Type B pancreatic cell (in vitro differentiated cells): ENCODE data around the gene SSU72. TPM values are rescaled to one million over a fixed set of nuclear protein-coding genes. Genes with fewer than 3 reads are reported as not detected.
"Not testable (repeated sequence)": the region's sequence is repeated elsewhere in the genome, so short reads cannot be mapped to it uniquely, and the experiment has no call there.

Source experiments
- DNase-seq: peaks from one replicate; pipeline ENCODE4 v3.0.0; 2021; ENCODE audit warnings: mixed read lengths; ENCODE audit not compliant: unreplicated experiment; ENCODE audit errors: extremely low spot score
- H3K27ac Mint-ChIP-seq: 2 replicates; pipeline ENCODE4 v1.8.0; 2021; ENCODE audit warnings: mild to moderate bottlenecking, mixed read lengths
- H3K27me3 Mint-ChIP-seq: 2 replicates; pipeline ENCODE4 v1.8.0; 2021; ENCODE audit warnings: mixed read lengths
- H3K36me3 Mint-ChIP-seq: 2 replicates; pipeline ENCODE4 v1.8.0; 2021; ENCODE audit warnings: mixed read lengths
- H3K4me1 Mint-ChIP-seq: one replicate; pipeline ENCODE4 v1.8.0; 2021; ENCODE audit warnings: mixed read lengths; ENCODE audit not compliant: unreplicated experiment
- H3K4me3 Mint-ChIP-seq: 2 replicates; pipeline ENCODE4 v1.8.0; 2021; ENCODE audit warnings: mild to moderate bottlenecking, mixed read lengths
- H3K9me3 Mint-ChIP-seq: 2 replicates; pipeline ENCODE4 v1.8.0; 2021; ENCODE audit warnings: mixed read lengths
- CTCF ChIP-seq: fragments of 200-600 bp; sonication (generic); conservative IDR thresholded peaks from 2 replicates; pipeline ENCODE4 v1.5.0; 2021; ENCODE audit warnings: antibody characterized with exemption, mild to moderate bottlenecking
- total RNA-seq: library from RNA; stranded (reverse); gene quantifications from 2 replicates; pipeline ENCODE4 v1.2.1, GENCODE V29; 2021; ENCODE audit warnings: low replicate concordance

SSU72 gene
- total RNA-seq, 1 donor from 2014 or later = 117 TPM

- Mint-ChIP-seq H3K27me3 (no peaks in the 10 kb centered on the region), H3K4me3 (no peak overlapping the region), H3K36me3 (peaks cover 13% of the 10 kb centered on the region), H3K9me3 (peaks cover 5% of the 10 kb centered on the region), H3K27ac (no peak overlapping the region), H3K4me1 (no peaks in the 10 kb centered on the region)
- TF ChIP-seq CTCF = no peak
- DNase-seq = no peak
These were observed 46.1 kb downstream of the SSU72 start for GRCh38 chr1:1528301-1529267.

- Mint-ChIP-seq H3K27ac (no peak overlapping the region), H3K4me1 (no peaks in the 10 kb centered on the region), H3K9me3 (peaks cover 5% of the 10 kb centered on the region), H3K4me3 (no peak overlapping the region), H3K27me3 (no peaks in the 10 kb centered on the region), H3K36me3 (peaks cover 12% of the 10 kb centered on the region)
- no peak for TF ChIP-seq CTCF
- no peak for DNase-seq
These were observed 47.4 kb downstream of the SSU72 start for GRCh38 chr1:1527092-1527816.

- H3K27ac Mint-ChIP-seq, DNase-seq, H3K9me3 Mint-ChIP-seq, H3K27me3 Mint-ChIP-seq, H3K36me3 Mint-ChIP-seq, H3K4me3 Mint-ChIP-seq, H3K4me1 Mint-ChIP-seq: not testable (repeated sequence)
These were observed 48.2 kb downstream of the SSU72 start for GRCh38 chr1:1526476-1526875.

GRCh38 chr1:1524750-1525383 lies 49.8 kb downstream of the SSU72 start:
- DNase-seq, H3K9me3 Mint-ChIP-seq, H3K27ac Mint-ChIP-seq, H3K36me3 Mint-ChIP-seq, H3K4me1 Mint-ChIP-seq, H3K27me3 Mint-ChIP-seq, H3K4me3 Mint-ChIP-seq: not testable (repeated sequence)

- H3K27ac Mint-ChIP-seq, H3K36me3 Mint-ChIP-seq, H3K4me3 Mint-ChIP-seq, H3K27me3 Mint-ChIP-seq, H3K9me3 Mint-ChIP-seq, DNase-seq, H3K4me1 Mint-ChIP-seq: not testable (repeated sequence)
These were observed 51.0 kb downstream of the SSU72 start for GRCh38 chr1:1523651-1524050.

GRCh38 chr1:1523226-1523625 lies 51.4 kb downstream of the SSU72 start:
- not testable (repeated sequence) for H3K9me3 Mint-ChIP-seq, H3K4me3 Mint-ChIP-seq, H3K27ac Mint-ChIP-seq, DNase-seq, H3K27me3 Mint-ChIP-seq, H3K36me3 Mint-ChIP-seq, H3K4me1 Mint-ChIP-seq

- not testable (repeated sequence) for H3K4me3 Mint-ChIP-seq, H3K27me3 Mint-ChIP-seq, H3K27ac Mint-ChIP-seq, DNase-seq, H3K9me3 Mint-ChIP-seq, H3K36me3 Mint-ChIP-seq, H3K4me1 Mint-ChIP-seq
These were observed 52.1 kb downstream of the SSU72 start for GRCh38 chr1:1522536-1522935.

GRCh38 chr1:1521331-1521730 lies 53.3 kb downstream of the SSU72 start:
- no peak for TF ChIP-seq CTCF
- no peak overlapping the region for H3K4me3 Mint-ChIP-seq
- no peaks in the 10 kb centered on the region for H3K27me3 Mint-ChIP-seq
- H3K36me3 Mint-ChIP-seq = no peaks in the 10 kb centered on the region
- no peak for DNase-seq
- no peaks in the 10 kb centered on the region for H3K9me3 Mint-ChIP-seq
- H3K27ac Mint-ChIP-seq = no peak overlapping the region
- no peaks in the 10 kb centered on the region for H3K4me1 Mint-ChIP-seq

GRCh38 chr1:1519805-1520505 lies 54.7 kb downstream of the SSU72 start:
- not testable (repeated sequence) for H3K36me3 Mint-ChIP-seq, H3K9me3 Mint-ChIP-seq, DNase-seq, H3K4me1 Mint-ChIP-seq, H3K27ac Mint-ChIP-seq, H3K4me3 Mint-ChIP-seq, H3K27me3 Mint-ChIP-seq

- not testable (repeated sequence) for H3K27me3 Mint-ChIP-seq, H3K27ac Mint-ChIP-seq, H3K4me3 Mint-ChIP-seq, H3K36me3 Mint-ChIP-seq, DNase-seq, H3K9me3 Mint-ChIP-seq, H3K4me1 Mint-ChIP-seq
These were observed 56.0 kb downstream of the SSU72 start for GRCh38 chr1:1518621-1519007.
